Measurements from ENCODE around the gene EMP1. TPM values are rescaled to one million over a fixed set of nuclear protein-coding genes. Genes with fewer than 3 reads are reported as not detected.
A peak's percentile ranks its signal among the peaks of the same experiment; 100 is the strongest.

The EMP1 gene
- total and polyA plus RNA-seq, 2 donors (not counting 1 experiment from before 2014, with no cell fraction given) = 53.5 to 437 TPM

DNA sequence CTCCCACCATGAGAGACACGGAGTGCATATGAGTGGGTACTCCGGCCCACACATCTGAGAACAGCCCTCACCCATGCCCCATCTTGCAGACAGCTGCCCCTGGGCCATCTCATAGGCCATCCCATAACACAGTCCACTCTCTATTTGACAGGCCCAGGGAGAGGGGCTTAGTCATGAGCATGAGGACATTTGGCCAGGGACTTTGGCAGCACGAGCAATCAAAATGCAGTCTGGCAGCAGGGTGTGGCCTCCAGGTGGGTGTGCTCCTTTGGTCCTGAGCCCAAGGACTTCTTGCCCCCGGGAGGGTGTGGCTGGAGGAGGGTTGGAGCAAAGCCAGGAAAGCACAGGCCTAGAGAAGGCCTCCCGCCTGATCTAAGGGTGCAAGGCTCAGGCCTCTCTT, 25.6 kb downstream of the EMP1 start:
- H3K36me3 ChIP-seq (ENCODE audit: control insufficient read depth, insufficient read depth, low read length) = peaks cover 4% of the 10 kb centered on the region
- no peaks in the 10 kb centered on the region for H3K27me3 ChIP-seq (ENCODE audit: control insufficient read depth, insufficient read depth, low read length)
- H4K20me1 ChIP-seq (ENCODE audit: control insufficient read depth, extremely low read depth, insufficient read depth, low read length) = no peaks in the 10 kb centered on the region
- no peak overlapping the region for H3K4me2 ChIP-seq (ENCODE audit: extremely low read depth, insufficient read depth, low read length)
- no peaks in the 10 kb centered on the region for H3K9me3 ChIP-seq (ENCODE audit: control insufficient read depth, insufficient read depth, low read depth, low read length)
- no peak overlapping the region for H2AFZ ChIP-seq (ENCODE audit: low read length)
- no peak for TF ChIP-seq EZH2 (IDR thresholded peaks at IDR 0.05; ENCODE audit: low read length, missing control alignments)
- TF ChIP-seq, protein P1, sequence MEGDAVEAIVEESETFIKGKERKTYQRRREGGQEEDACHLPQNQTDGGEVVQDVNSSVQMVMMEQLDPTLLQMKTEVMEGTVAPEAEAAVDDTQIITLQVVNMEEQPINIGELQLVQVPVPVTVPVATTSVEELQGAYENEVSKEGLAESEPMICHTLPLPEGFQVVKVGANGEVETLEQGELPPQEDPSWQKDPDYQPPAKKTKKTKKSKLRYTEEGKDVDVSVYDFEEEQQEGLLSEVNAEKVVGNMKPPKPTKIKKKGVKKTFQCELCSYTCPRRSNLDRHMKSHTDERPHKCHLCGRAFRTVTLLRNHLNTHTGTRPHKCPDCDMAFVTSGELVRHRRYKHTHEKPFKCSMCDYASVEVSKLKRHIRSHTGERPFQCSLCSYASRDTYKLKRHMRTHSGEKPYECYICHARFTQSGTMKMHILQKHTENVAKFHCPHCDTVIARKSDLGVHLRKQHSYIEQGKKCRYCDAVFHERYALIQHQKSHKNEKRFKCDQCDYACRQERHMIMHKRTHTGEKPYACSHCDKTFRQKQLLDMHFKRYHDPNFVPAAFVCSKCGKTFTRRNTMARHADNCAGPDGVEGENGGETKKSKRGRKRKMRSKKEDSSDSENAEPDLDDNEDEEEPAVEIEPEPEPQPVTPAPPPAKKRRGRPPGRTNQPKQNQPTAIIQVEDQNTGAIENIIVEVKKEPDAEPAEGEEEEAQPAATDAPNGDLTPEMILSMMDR (conservative IDR thresholded peaks at IDR 0.05 in 1 of 2, IDR thresholded peaks at IDR 0.05 in 1 of 2; ENCODE audit: low read depth in 1 of 2, low read length in 2 of 2) = no peak
- peak overlapping the region; percentile 68 for H3K27ac ChIP-seq (ENCODE audit: insufficient read depth, low read length)
- DNase-seq (ENCODE audit: low read depth in 2 of 2) = no peak
- H3K9ac ChIP-seq (ENCODE audit: insufficient read depth, low read length) = no peak overlapping the region
- no peak overlapping the region for H3K4me3 ChIP-seq (replicated peaks in 1 of 4; ENCODE audit: control extremely low read depth in 1 of 4, insufficient read depth in 1 of 4, low read depth in 3 of 4, low read length in 4 of 4)
- peaks cover 20% of the 10 kb centered on the region for H3K4me1 ChIP-seq (ENCODE audit: control insufficient read depth, extremely low read depth, insufficient read depth, low read length)
- H3K79me2 ChIP-seq (ENCODE audit: control insufficient read depth, insufficient read depth, low read length) = no peaks in the 10 kb centered on the region

DNA sequence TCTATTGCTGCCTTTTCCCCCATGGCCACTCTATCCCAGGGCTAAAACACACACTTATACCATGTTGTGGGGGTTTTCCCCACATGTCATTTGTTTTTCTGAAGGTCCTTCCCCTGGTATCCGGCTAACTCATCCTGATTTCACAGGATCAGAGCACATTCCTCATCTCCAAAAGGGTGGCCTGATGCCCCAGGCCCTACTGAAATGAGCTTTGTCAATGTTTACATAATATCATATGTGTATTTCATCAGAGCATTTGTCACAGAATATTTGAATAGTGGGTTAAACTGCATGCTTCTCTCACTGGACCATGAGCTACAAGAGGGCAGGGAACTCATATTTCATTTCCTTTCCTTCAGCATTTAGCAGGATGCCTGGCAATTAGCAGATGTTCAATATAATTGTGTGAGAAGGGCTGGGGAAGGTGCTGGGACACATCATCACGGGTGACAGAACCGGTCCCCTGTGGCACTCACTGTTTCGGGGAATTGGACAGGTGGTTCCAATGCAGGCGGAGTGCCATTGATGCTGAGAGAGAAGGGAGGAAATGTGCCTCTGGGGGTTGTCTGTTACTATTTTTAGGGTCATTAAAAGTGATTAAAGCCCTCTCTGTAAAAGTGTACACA, 26.8 kb downstream of the EMP1 start:
- no peak overlapping the region for H3K9ac ChIP-seq (ENCODE audit: insufficient read depth, low read length)
- no peaks in the 10 kb centered on the region for H3K9me3 ChIP-seq (ENCODE audit: control insufficient read depth, insufficient read depth, low read depth, low read length)
- peak overlapping the region; percentile 21 for H3K4me2 ChIP-seq (ENCODE audit: extremely low read depth, insufficient read depth, low read length)
- DNase-seq (ENCODE audit: low read depth in 2 of 2) = peak; percentile 75 to 85
- peaks cover 20% of the 10 kb centered on the region for H3K4me1 ChIP-seq (ENCODE audit: control insufficient read depth, extremely low read depth, insufficient read depth, low read length)
- H3K4me3 ChIP-seq (replicated peaks in 1 of 4; ENCODE audit: control extremely low read depth in 1 of 4, insufficient read depth in 1 of 4, low read depth in 3 of 4, low read length in 4 of 4) = no peak overlapping the region
- H3K27ac ChIP-seq (ENCODE audit: insufficient read depth, low read length) = peak overlapping the region; percentile 68
- peaks cover 4% of the 10 kb centered on the region for H3K36me3 ChIP-seq (ENCODE audit: control insufficient read depth, insufficient read depth, low read length)
- H3K27me3 ChIP-seq (ENCODE audit: control insufficient read depth, insufficient read depth, low read length) = no peaks in the 10 kb centered on the region
- no peaks in the 10 kb centered on the region for H3K79me2 ChIP-seq (ENCODE audit: control insufficient read depth, insufficient read depth, low read length)
- TF ChIP-seq, protein P1 (conservative IDR thresholded peaks at IDR 0.05 in 1 of 2, IDR thresholded peaks at IDR 0.05 in 1 of 2; ENCODE audit: low read depth in 1 of 2, low read length in 2 of 2) = no peak
- TF ChIP-seq EZH2 (IDR thresholded peaks at IDR 0.05; ENCODE audit: low read length, missing control alignments) = no peak
- no peak overlapping the region for H2AFZ ChIP-seq (ENCODE audit: low read length)
- no peaks in the 10 kb centered on the region for H4K20me1 ChIP-seq (ENCODE audit: control insufficient read depth, extremely low read depth, insufficient read depth, low read length)

DNA sequence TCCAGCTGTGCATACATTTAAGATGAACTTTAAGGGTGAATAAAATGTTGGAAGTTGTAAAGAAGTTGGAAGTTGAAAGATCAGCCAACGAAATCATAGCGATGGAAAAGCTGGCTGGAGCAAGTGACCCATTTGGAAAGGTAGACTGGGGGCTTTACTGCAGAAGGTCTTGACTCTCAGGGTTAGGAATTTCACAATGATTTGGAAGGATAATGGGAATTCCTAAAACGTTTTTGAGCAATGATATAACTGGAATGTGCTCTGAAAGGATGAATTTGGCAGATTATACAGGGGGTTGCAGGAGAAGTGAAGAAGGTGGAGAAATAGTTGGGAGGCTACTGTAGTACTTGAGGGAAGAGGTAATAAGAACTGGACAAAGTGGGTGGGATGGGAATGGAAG, 27.4 kb downstream of the EMP1 start:
- no peaks in the 10 kb centered on the region for H3K36me3 ChIP-seq (ENCODE audit: control insufficient read depth, insufficient read depth, low read length)
- no peak overlapping the region for H3K4me3 ChIP-seq (replicated peaks in 1 of 4; ENCODE audit: control extremely low read depth in 1 of 4, insufficient read depth in 1 of 4, low read depth in 3 of 4, low read length in 4 of 4)
- no peaks in the 10 kb centered on the region for H3K9me3 ChIP-seq (ENCODE audit: control insufficient read depth, insufficient read depth, low read depth, low read length)
- DNase-seq (ENCODE audit: low read depth in 2 of 2) = peak in 1 of 2 donors; percentile 77
- no peaks in the 10 kb centered on the region for H3K27me3 ChIP-seq (ENCODE audit: control insufficient read depth, insufficient read depth, low read length)
- peak overlapping the region; percentile 68 for H3K27ac ChIP-seq (ENCODE audit: insufficient read depth, low read length)
- TF ChIP-seq EZH2 (IDR thresholded peaks at IDR 0.05; ENCODE audit: low read length, missing control alignments) = no peak
- TF ChIP-seq, protein P1 (conservative IDR thresholded peaks at IDR 0.05 in 1 of 2, IDR thresholded peaks at IDR 0.05 in 1 of 2; ENCODE audit: low read depth in 1 of 2, low read length in 2 of 2) = no peak
- no peaks in the 10 kb centered on the region for H4K20me1 ChIP-seq (ENCODE audit: control insufficient read depth, extremely low read depth, insufficient read depth, low read length)
- no peak overlapping the region for H2AFZ ChIP-seq (ENCODE audit: low read length)
- peaks cover 20% of the 10 kb centered on the region for H3K4me1 ChIP-seq (ENCODE audit: control insufficient read depth, extremely low read depth, insufficient read depth, low read length)
- H3K9ac ChIP-seq (ENCODE audit: insufficient read depth, low read length) = no peak overlapping the region
- peak overlapping the region; percentile 23 for H3K4me2 ChIP-seq (ENCODE audit: extremely low read depth, insufficient read depth, low read length)
- H3K79me2 ChIP-seq (ENCODE audit: control insufficient read depth, insufficient read depth, low read length) = no peaks in the 10 kb centered on the region
